GM11168 (cell line): Measurements from ENCODE around the gene CDK8.
"Not testable (repeated sequence)": the region's sequence is repeated elsewhere in the genome, so short reads cannot be mapped to it uniquely, and the experiment has no call there.

Experiments used
- in situ Hi-C: fragments of 300-500 bp; cut with MboI; formaldehyde crosslinking; loops from one replicate; pipeline ENCODE4 v1.12.0; 2022; ENCODE audit warnings: low sequenced_read_pairs; ENCODE audit not compliant: unreplicated experiment

Gene CDK8

GRCh38 chr13:26252006-26252405 lies 1.9 kb upstream of the CDK8 start:
- in situ Hi-C loops, result not testable (repeated sequence)

- in situ Hi-C loops, result no loop called here
Measured at GRCh38 chr13:26253262-26253786, 605 bp upstream of the CDK8 start.

GRCh38 chr13:26254583-26255111 lies 718 bp downstream of the CDK8 start:
- in situ Hi-C loops, result no loop called here

GRCh38 chr13:26255115-26255514 lies 1.2 kb downstream of the CDK8 start:
- in situ Hi-C loops, result no loop called here

- in situ Hi-C loops, result no loop called here
Measured at GRCh38 chr13:26255691-26256277, 1.9 kb downstream of the CDK8 start.

GRCh38 chr13:26257049-26257448 lies 3.1 kb downstream of the CDK8 start:
- in situ Hi-C loops, result no loop called here

GRCh38 chr13:26259634-26260033 lies 5.7 kb downstream of the CDK8 start:
- in situ Hi-C loops, result no loop called here

GRCh38 chr13:26262156-26262555 lies 8.2 kb downstream of the CDK8 start:
- in situ Hi-C loops, result no loop called here

- in situ Hi-C loops, result no loop called here
Measured at GRCh38 chr13:26266311-26266710, 12.4 kb downstream of the CDK8 start.

GRCh38 chr13:26270707-26271106 lies 16.8 kb downstream of the CDK8 start:
- in situ Hi-C loops, result no loop called here

- in situ Hi-C loops, result no loop called here
Measured at GRCh38 chr13:26272621-26273020, 18.7 kb downstream of the CDK8 start.

- in situ Hi-C loops, result no loop called here
Measured at GRCh38 chr13:26280295-26280694, 26.4 kb downstream of the CDK8 start.

- in situ Hi-C loops, result no loop called here
Measured at GRCh38 chr13:26280822-26281221, 26.9 kb downstream of the CDK8 start.

- in situ Hi-C loops, result not testable (repeated sequence)
Measured at GRCh38 chr13:26285911-26286310, 32.0 kb downstream of the CDK8 start.

GRCh38 chr13:26288838-26289237 lies 34.9 kb downstream of the CDK8 start:
- in situ Hi-C loops, result not testable (repeated sequence)

- in situ Hi-C loops, result no loop called here
Measured at GRCh38 chr13:26295812-26296211, 41.9 kb downstream of the CDK8 start.

GRCh38 chr13:26299168-26299750 lies 45.3 kb downstream of the CDK8 start:
- in situ Hi-C loops, result no loop called here

- in situ Hi-C loops, result no loop called here
Measured at GRCh38 chr13:26300140-26300539, 46.2 kb downstream of the CDK8 start.

- in situ Hi-C loops, result no loop called here
Measured at GRCh38 chr13:26305676-26306075, 51.7 kb downstream of the CDK8 start.

- in situ Hi-C loops, result no loop called here
Measured at GRCh38 chr13:26307701-26308100, 53.8 kb downstream of the CDK8 start.

- in situ Hi-C loops, result no loop called here
Measured at GRCh38 chr13:26308250-26308649, 54.3 kb downstream of the CDK8 start.

GRCh38 chr13:26308836-26309235 lies 54.9 kb downstream of the CDK8 start:
- in situ Hi-C loops, result no loop called here
